ENCODE data around the gene RBPJL. TPM values are rescaled to one million over a fixed set of nuclear protein-coding genes. Genes with fewer than 3 reads are reported as not detected.

RBPJL gene, protein sequence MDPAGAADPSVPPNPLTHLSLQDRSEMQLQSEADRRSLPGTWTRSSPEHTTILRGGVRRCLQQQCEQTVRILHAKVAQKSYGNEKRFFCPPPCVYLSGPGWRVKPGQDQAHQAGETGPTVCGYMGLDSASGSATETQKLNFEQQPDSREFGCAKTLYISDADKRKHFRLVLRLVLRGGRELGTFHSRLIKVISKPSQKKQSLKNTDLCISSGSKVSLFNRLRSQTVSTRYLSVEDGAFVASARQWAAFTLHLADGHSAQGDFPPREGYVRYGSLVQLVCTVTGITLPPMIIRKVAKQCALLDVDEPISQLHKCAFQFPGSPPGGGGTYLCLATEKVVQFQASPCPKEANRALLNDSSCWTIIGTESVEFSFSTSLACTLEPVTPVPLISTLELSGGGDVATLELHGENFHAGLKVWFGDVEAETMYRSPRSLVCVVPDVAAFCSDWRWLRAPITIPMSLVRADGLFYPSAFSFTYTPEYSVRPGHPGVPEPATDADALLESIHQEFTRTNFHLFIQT
- total RNA-seq, result not detected in 2 replicates

DNA sequence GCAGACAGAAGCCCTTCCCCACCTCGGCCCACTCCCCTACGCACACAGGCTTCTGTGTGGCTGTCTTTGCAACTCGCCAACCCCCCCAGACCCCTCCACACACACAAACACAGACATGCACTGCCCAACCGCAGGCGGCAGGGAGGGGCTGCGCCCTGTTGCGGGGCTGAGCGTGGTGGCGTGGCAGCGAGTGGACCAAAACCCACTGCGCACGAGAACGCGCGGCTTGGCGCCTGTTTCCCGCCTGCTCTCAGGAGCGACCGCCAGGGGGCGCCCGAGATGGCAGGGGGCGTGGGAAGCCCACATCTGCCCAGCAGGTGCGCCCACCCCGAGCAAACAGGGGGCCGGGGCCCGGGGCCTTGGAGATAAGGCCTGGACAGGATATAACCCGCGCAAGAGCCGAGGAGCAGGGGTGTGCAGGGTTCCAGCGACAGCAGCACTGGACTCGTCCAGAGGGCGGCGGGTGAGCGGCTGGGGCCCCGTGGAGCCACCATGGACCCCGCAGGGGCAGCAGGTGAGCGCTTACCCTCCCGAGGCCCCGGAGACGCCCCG, at the start of gene RBPJL:
Gene RBPJL (plus strand): TSS at position 410 of the 552 bp plus-strand sequence. CDS start 83 bp downstream, at position 493.

DNA sequence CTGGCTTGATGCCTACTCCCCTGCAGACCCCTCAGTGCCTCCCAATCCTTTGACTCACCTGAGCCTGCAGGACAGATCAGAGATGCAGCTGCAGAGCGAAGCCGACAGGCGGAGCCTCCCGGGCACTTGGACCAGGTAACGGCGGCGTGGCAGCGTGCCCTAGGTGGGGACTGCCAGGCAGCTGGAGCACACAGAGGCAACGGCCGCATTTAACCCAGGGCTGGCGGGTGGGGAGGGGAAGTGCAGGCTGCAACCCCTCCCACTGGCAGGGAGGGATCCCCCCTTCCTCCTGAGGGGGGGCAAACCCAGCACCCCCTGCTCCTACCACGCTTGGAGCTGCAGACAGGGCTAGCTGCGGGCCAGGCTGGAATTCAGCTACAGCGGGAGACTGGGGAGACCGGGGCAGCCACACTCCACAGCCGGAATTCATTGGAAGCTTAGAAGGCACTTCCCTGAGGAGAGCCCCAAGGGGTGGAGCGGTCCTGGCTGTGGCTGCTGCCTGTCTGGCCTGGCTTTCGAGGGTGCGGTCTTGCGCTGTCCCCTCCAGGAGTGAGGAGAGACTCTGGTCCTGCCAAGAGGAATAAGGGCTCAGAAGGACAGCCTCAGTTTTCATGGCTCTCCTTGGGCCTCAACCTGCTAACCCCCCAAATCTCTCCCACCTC, 1.6 kb downstream of the RBPJL start, which contains the start of gene MATN4:
Gene MATN4 (minus strand): TSS at position 183 of the 662 bp plus-strand sequence. CDS start 2,717 bp downstream, outside the sequence.

DNA sequence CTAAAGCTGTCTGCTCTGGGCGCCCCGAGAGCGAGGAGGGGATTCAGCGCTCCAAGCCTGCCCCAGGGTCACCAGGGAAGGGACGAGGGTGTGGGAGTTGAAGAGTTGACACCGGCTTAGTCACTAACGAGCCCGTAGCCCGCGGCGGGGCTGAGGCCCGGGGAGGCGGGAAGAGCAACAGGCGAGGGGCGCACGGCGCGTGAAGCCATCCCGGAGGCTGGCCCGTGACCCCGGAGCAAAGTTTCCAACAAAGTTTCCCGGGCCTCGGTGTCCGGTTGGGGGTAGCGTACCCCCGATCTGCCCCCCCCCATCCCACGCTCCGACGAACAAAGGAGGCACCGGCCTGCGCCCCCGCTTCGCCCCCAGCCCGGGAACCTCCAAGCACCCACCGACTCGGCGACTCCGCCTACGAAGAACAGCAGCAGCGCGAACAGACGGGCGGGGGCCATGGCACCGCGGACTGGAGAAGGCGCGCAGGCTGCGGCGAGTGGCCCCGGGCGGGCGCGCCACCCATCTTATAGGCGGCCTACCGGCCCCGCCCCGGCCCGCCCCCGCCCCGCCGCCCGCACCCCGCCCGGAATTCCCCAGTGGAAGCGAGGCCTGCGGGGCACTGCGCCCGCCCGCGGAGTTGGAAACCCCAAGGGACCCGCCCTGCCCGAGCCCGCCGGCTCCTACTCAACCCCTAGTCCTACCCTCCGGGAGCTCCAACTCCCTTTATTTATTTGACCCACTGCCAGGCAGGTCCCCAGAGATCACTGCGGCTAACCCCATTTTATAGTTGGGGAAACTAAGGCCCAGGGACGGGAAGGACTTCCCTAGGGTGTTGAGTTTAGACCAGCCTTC, 41.5 kb downstream of the RBPJL start, which contains the start of gene SDC4:
Gene SDC4 (minus strand): TSS at position 489 of the 843 bp plus-strand sequence. CDS start 40 bp downstream, at position 449.

DNA sequence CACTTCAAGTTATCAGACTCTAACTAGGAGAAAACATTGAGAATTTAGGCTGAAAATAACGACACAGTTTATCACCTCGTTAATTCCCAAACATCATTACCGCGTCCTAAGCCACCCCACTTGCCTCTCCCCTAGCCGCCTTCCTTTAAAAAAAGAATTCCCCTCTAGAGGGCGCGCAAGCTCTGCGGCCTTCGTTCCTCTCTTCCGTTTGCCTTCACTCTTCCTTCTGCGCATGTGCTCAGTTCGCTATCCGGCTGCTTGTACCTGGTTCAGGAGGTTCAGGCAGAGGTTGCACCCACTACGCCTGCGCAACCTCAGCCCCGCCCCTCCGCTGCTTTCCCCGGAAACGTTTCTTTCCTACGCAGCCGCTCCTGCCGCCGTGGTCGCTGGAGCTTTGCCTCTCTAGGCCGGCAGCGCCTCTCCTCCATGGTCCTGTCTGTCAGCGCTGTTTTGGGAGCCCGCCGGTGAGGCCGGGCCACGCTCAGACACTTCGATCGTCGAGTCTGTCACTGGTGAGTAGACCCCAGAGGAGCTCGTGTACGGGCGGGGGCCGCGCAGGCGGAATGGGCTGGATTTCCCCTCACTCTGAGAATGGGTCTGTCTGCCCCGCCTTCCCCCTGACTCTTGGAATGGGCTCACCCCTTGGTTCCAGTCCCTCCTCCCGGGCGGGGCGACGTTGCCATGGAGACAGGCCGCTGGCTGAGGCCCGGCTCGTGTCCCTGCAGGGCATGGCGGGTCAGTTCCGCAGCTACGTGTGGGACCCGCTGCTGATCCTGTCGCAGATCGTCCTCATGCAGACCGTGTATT, 56.4 kb downstream of the RBPJL start, which contains the start of gene SYS1:
Gene SYS1 (plus strand): TSS at position 353 of the 807 bp plus-strand sequence. CDS start 376 bp downstream, at position 729.

Other genes with a start within 250 kb of the RBPJL start
- 0.64 and 1.0 TPM in 2 replicates for gene KCNS1, start 205.7 kb upstream of the RBPJL start, total RNA-seq
- gene WFDC5, start 191.7 kb upstream of the RBPJL start, total RNA-seq, result 0.64 and 8.2 TPM in 2 replicates
- gene WFDC12, start 182.4 kb upstream of the RBPJL start, total RNA-seq, result 8.9 TPM in 1 of 2 replicates, not detected in the other
- gene PI3, start 131.9 kb upstream of the RBPJL start, total RNA-seq, result 39.5 and 217 TPM in 2 replicates
- not detected in 2 replicates for gene SEMG1, start 99.8 kb upstream of the RBPJL start, total RNA-seq
- gene SEMG2, start 85.5 kb upstream of the RBPJL start, total RNA-seq, result not detected in 2 replicates
- 458 and 1,147 TPM in 2 replicates for gene SLPI, start 52.3 kb upstream of the RBPJL start, total RNA-seq
- gene MATN4, start 1.5 kb downstream of the RBPJL start, total RNA-seq, result under 0.01 and 0.14 TPM in 2 replicates
- gene SDC4, start 41.6 kb downstream of the RBPJL start, total RNA-seq, result 193 and 303 TPM in 2 replicates
- gene SYS1, start 56.3 kb downstream of the RBPJL start, total RNA-seq, result 17.4 and 22.1 TPM in 2 replicates
- not detected in 2 replicates for gene TP53TG5, start 71.5 kb downstream of the RBPJL start, total RNA-seq
- 8.3 and 15.4 TPM in 2 replicates for gene DBNDD2, start 101.4 kb downstream of the RBPJL start, total RNA-seq
- 17.8 and 35.4 TPM in 2 replicates for gene PIGT, start 109.3 kb downstream of the RBPJL start, total RNA-seq
- gene WFDC2, start 162.9 kb downstream of the RBPJL start, total RNA-seq, result 12.0 TPM in 1 of 2 replicates, not detected in the other
- not detected in 2 replicates for gene SPINT3, start 208.8 kb downstream of the RBPJL start, total RNA-seq
- gene WFDC6, start 232.6 kb downstream of the RBPJL start, total RNA-seq, result not detected in 2 replicates
- not detected in 2 replicates for gene EPPIN, start 240.6 kb downstream of the RBPJL start, total RNA-seq

All from nasal cavity respiratory epithelium epithelial cell of viscerocranial mucosa (primary cell).